Measurements from ENCODE around the gene PGK1.
"Not testable (repeated sequence)": the region's sequence is repeated elsewhere in the genome, so short reads cannot be mapped to it uniquely, and the experiment has no call there.

PGK1 gene

DNA sequence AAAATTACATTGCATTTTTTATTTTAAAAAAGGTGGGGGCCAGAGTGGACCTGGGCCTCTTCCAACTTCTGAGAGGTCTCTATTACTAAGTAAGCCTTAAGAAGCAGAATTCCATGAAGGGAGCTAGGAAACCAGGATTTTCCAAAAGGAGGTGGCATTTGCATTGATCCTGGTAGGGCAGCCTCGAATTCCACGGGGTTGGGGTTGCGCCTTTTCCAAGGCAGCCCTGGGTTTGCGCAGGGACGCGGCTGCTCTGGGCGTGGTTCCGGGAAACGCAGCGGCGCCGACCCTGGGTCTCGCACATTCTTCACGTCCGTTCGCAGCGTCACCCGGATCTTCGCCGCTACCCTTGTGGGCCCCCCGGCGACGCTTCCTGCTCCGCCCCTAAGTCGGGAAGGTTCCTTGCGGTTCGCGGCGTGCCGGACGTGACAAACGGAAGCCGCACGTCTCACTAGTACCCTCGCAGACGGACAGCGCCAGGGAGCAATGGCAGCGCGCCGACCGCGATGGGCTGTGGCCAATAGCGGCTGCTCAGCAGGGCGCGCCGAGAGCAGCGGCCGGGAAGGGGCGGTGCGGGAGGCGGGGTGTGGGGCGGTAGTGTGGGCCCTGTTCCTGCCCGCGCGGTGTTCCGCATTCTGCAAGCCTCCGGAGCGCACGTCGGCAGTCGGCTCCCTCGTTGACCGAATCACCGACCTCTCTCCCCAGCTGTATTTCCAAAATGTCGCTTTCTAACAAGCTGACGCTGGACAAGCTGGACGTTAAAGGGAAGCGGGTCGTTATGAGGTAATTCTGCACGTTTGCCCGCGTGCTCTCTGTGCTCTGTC is at the start of gene PGK1:
Gene PGK1 (plus strand): TSS at position 626 of the 824 bp plus-strand sequence. CDS start 93 bp downstream, at position 719.
- DNase-seq (ENCODE audit: low read depth), result peak; percentile 93
- TF ChIP-seq, protein P1, sequence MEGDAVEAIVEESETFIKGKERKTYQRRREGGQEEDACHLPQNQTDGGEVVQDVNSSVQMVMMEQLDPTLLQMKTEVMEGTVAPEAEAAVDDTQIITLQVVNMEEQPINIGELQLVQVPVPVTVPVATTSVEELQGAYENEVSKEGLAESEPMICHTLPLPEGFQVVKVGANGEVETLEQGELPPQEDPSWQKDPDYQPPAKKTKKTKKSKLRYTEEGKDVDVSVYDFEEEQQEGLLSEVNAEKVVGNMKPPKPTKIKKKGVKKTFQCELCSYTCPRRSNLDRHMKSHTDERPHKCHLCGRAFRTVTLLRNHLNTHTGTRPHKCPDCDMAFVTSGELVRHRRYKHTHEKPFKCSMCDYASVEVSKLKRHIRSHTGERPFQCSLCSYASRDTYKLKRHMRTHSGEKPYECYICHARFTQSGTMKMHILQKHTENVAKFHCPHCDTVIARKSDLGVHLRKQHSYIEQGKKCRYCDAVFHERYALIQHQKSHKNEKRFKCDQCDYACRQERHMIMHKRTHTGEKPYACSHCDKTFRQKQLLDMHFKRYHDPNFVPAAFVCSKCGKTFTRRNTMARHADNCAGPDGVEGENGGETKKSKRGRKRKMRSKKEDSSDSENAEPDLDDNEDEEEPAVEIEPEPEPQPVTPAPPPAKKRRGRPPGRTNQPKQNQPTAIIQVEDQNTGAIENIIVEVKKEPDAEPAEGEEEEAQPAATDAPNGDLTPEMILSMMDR (conservative IDR thresholded peaks at IDR 0.05; ENCODE audit: control insufficient read depth, insufficient read depth, low read depth, low read length), result no peak
- peak within 1 kb of the TSS; percentile 90 for H3K4me3 ChIP-seq (ENCODE audit: control insufficient read depth, low read depth, low read length)

DNA sequence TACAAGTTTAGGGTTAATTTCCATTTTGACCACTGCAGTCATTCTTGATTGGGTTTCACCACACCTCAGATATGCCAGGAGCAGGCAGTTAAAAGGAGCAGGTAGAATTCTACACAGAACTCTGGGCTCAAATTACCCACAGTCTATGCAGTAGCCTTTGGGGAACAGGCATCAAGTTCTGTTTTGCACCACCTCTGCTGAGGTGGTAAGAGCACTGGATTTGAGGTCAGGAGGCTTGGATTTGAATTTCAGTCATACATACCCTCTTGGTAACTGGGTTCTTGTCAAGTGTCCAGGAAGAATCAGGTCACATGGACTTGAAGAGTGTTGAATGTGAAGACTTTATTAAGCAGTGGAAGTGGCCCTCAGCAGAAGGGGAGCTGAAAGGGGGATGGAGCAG is 40.4 kb upstream of the PGK1 start:
- TF ChIP-seq, protein P1 (conservative IDR thresholded peaks at IDR 0.05; ENCODE audit: control insufficient read depth, insufficient read depth, low read depth, low read length), result no peak
- DNase-seq (ENCODE audit: low read depth), result no peak
- H3K4me3 ChIP-seq (ENCODE audit: control insufficient read depth, low read depth, low read length), result no peak overlapping the region

DNA sequence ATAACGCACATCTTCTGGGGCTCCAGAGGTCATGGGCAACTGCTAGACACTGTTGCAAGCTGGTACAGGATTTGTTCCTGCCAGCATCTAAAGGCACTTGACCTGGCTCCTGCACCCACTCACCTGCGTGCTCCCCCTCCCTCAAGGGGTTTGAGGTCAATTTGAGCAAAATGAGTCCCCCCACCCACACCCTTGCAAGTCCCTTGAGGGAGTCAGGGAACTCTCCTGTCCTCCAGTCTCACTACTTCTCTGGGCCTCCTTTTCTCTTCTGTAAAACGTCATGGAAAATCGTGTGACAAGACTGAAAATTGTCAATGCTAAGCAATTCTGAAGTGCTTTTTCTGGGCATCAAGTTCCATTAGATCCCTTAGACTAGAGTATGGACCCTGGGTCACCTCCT is 39.9 kb upstream of the PGK1 start:
- no peak for DNase-seq (ENCODE audit: low read depth)
- TF ChIP-seq, protein P1 (conservative IDR thresholded peaks at IDR 0.05; ENCODE audit: control insufficient read depth, insufficient read depth, low read depth, low read length), result no peak
- H3K4me3 ChIP-seq (ENCODE audit: control insufficient read depth, low read depth, low read length), result no peak overlapping the region

DNA sequence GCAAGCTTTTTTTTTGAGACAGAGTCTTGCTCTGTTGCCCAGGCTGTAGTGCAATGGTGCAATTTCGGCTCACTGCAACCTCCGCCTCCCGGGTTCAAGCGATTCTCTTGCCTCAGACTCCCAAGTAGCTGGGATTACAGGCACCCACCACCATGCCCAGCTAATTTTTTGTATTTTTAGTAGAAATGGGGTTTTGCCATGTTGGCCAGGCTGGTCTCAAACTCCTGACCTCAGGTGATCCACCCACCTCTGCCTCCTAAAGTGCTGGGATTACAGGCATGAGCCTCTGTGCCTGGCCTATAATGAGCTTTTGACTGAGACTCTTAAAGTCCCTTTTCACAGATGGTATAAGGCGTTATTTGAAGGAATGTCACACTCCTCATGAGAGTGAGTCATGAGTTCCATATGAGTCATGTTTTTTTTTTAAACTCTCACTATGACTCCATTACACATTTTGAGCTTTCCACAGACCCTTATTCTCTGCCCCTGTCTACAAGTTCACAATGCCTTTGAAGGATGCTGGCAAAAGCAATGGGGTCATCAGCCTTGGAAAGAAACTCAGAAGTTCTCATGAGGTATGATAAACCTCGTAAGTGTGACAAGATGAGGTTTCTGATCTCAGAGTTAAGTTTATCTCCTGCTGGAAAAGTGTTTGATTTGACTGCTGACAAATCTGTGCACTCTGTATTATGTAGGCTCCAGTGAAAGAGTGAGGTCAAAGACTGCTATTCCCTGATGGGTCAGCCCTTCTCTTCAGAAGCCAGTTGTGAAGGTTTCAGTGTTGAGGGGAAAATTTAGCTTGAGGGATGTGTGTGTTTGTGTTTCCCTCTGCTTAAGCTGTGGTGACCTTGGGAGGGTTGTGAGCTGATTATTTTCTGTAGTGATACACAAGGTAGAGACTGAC is 39.1 kb upstream of the PGK1 start:
- not testable (repeated sequence) for H3K4me3 ChIP-seq (ENCODE audit: control insufficient read depth, low read depth, low read length)

DNA sequence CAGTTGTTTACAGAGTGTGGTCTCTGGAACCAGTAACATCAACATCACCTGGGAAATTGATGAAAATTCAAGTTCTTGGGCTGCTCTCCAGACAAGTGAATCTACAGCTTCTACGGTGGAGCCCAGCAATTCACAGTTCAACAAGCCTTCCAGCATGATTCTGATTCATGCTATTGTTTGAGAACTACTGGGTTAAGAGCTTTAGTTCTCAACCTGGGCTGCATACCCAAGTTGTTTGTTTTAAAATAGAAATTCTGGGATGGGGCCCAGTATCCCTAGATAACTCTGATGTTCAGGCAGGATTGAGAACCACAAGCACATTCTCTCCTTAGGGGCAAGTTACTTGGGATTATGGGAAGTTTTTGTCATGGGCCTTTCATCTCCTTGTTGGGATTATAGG is 37.9 kb upstream of the PGK1 start:
- TF ChIP-seq, protein P1 (conservative IDR thresholded peaks at IDR 0.05; ENCODE audit: control insufficient read depth, insufficient read depth, low read depth, low read length), result no peak
- no peak overlapping the region for H3K4me3 ChIP-seq (ENCODE audit: control insufficient read depth, low read depth, low read length)
- DNase-seq (ENCODE audit: low read depth), result peak; percentile 24

More for the DNA sequence above, 39.1 kb upstream of the PGK1 start:
- DNase-seq (ENCODE audit: low read depth), result peak; percentile 86

DNA sequence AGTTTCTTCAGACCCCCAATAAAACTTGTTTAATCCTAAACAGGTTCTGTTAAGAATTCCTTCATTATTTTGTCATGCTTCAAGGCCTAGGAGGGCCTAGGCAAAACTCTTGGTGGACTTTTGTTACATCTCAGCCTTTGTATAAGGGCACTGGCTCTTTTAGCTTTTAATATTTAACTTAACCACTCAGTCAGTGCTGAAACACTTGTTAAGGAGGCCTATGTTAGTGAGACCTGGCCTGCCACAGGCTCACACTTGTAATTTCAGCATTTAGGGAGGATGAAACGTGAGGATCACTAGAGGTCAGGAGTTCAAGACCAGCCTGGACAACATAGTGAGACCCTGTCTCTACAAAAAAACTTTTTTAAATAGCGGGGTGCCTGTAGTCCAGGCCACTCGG is 32.7 kb upstream of the PGK1 start:
- no peak overlapping the region for H3K4me3 ChIP-seq (ENCODE audit: control insufficient read depth, low read depth, low read length)
- TF ChIP-seq, protein P1 (conservative IDR thresholded peaks at IDR 0.05; ENCODE audit: control insufficient read depth, insufficient read depth, low read depth, low read length), result no peak
- no peak for DNase-seq (ENCODE audit: low read depth)

DNA sequence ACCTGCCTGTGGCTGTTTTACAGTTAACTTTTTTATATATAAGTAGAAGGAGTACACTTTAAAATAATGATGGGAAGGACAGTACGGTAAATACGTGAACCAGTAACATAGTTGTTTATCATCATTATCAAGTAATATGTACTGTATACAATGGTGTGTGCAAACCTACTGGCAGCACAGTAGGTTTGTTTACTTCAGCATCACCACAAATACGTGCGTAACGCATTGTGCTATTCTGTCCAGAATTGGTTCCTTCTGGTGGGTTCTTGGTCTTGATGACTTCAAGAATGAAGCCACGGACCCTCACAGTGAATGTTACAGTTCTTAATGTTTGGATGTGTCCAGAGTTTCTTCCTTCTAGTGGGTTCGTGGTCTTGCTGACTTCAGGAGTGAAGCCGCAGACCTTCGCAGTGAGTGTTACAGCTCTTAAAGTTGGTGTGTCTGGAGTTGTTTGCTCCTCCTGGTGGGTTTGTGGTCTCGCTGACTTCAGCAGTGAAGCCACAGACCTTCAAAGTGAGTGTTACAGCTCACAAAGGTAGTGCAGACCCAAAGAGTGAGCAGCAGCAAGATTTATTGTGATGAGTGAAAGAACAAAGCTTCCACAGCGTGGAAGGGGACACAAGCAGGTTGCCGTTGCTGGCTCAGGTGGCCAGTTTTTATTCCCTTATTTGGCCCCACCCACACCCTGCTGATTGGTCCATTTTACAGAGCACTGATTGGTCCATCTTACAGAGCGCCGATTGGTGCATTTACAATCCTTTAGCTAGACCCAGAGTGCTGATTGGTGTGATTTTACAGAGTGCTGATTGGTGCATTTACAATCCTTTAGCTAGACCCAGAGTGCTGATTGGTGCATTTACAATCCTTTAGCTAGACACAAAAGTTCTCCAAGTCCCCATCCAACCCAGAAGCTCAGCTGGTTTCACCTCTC is 30.6 kb upstream of the PGK1 start:
- not testable (repeated sequence) for DNase-seq (ENCODE audit: low read depth); H3K4me3 ChIP-seq (ENCODE audit: control insufficient read depth, low read depth, low read length)

Data from fibroblast of mammary gland (primary cell).